GM19328 (cell line): ENCODE measurements around the gene EIF3D.
"Not testable (repeated sequence)": the region's sequence is repeated elsewhere in the genome, so short reads cannot be mapped to it uniquely, and the experiment has no call there.

Experiments used
- ATAC-seq: cut with Tn5 transposase; IDR thresholded peaks from one replicate; pipeline ENCODE4 v1.9.1; 2021; ENCODE audit warnings: mild to moderate bottlenecking, moderate library complexity; ENCODE audit not compliant: unreplicated experiment

EIF3D gene

GRCh38 chr22:36550701-36551495 lies 21.9 kb upstream of the EIF3D start:
- ATAC-seq = no peak

GRCh38 chr22:36549033-36549432 lies 20.1 kb upstream of the EIF3D start:
- ATAC-seq = no peak

DNA sequence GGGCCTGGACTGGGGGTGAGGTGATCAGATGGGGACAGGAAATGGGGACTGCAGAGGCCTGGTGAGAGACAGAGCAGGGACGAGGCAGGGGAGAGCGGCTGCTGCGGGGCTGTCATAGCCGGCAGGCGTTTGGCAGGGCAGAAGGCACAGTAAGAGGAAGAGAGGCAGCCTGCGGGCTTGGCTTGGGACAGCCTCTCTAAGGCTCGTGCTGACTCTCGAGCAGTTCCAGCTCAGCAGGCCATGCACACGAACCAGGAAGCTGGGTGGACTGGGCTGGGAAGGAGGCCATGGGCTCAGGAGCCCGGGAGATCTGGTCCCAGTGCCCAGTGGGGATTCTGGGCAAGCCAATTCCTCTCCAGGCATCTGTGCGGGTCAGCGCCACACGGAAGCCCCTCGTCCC lies 19.6 kb upstream of the EIF3D start:
- ATAC-seq = no peak

- ATAC-seq = no peak
Measured at GRCh38 chr22:36546932-36547331, 18.0 kb upstream of the EIF3D start.

GRCh38 chr22:36546092-36546804 lies 17.3 kb upstream of the EIF3D start:
- ATAC-seq = no peak

DNA sequence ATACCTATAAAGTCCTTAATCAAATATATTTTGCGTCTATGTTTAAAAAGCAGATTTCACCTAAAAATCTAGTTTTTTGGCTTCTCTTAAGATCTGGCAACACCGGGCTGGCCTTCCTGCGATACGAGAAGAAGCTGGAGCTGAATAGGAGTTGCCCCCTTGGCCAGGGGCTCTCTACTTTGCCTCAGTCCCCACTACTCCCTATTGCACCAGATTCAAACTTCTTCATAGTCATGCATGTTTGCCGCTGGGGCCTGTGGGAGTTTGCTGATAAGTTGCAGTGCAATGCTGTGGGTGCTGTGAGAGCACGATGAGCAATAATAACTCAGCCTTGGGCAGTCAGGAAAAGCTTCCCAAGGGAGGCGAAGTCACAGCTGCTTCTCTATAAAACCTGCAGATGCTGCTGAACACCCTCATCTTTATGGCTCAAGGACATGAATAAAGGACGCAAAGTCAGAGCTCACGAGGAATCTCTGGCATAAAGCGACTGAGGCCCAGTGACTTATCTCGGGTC lies 15.2 kb upstream of the EIF3D start:
- no peak for ATAC-seq

DNA sequence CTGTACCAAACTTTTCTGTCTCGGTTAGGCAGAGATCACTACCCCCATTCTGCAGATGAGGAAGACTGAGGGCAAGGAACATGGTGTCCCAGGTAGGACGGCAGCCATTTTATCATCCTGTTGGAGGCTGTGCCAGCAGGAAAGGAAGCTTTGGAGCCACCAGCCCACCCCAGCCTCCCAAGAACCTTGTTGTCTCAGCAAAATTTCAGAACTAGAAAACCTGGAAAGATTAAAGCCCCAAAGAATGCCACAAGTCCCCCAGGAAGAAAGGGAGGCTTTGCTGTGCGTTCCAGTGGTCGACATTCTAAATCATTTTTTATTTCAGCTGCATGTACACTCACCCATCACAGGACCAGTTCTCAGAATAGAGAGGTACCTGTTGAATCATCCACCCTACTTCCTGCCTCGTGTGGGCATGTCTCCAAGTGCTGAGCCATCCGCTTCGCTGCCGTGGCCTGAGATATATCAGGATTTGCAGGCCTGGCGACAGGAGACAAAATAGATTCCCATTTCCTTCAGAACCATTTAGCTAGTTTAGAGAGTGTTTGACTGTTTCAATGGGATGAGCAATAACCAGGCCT lies 13.0 kb upstream of the EIF3D start:
- ATAC-seq = no peak

- ATAC-seq = no peak
Measured at GRCh38 chr22:36540867-36541642, 12.1 kb upstream of the EIF3D start.

DNA sequence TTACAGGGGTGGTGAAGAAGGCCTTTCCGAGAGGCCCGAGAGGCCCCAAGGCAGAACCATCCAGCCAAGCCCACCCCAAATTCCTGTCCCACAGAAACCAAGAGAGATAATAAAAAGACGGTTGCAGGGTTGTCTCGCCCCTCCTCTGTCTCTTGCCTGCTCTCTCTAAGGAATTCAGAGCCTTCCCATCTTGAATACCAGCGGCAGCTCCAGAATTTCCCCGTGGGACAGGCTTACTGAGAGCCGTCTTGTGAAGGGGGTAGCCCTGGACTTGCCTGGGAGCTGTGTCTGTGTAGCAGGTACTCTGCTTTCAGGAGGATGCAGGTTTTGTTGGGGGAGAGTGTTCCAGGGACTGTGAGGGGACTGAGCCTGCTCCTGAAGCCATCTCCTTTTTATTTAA lies 9.6 kb upstream of the EIF3D start:
- ATAC-seq = no peak

DNA sequence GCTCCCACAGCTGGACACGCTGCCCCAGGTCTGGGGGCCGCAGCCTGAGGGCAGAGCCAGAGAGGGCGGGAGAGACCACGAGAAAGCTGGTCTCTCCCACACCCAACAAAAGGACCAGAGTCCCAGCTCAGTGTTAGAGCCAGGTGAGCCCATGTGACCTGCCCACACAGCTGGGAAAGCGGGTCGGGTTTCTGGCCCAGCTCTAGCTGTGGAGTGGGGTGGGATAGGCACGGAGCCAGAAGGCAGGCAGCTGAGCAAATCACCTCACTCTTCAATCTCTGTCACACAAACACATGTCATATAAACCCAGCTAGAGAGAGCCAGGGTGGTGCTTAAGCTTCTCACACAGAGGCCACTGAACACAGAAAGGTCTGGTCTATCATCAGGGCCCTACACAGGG lies 7.8 kb upstream of the EIF3D start:
- ATAC-seq = no peak

GRCh38 chr22:36533320-36533719 lies 4.4 kb upstream of the EIF3D start:
- not testable (repeated sequence) for ATAC-seq

- ATAC-seq = no peak
Measured at GRCh38 chr22:36532466-36532865, 3.5 kb upstream of the EIF3D start.

DNA sequence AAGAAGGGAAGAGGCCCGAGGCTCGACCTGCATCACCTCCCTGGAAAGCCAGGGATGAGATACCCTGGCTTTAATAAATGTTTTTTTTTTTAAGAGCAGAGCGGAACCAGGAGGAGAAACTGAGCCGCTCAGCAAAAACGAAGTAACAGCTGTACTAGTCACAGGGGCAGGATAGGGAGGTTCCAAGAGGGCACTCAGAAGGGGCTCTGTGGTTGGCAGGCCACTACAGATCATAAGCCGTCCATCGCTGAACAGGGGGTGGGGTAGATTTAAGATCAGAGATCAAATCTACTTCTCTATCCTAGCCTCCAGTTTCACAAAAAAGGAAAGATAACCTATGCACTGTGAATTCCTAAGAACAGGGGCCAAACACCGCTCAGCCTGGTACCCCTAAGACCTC lies 625 bp downstream of the EIF3D start:
- no peak for ATAC-seq

- ATAC-seq = no peak
Measured at GRCh38 chr22:36522662-36523061, 6.3 kb downstream of the EIF3D start.

DNA sequence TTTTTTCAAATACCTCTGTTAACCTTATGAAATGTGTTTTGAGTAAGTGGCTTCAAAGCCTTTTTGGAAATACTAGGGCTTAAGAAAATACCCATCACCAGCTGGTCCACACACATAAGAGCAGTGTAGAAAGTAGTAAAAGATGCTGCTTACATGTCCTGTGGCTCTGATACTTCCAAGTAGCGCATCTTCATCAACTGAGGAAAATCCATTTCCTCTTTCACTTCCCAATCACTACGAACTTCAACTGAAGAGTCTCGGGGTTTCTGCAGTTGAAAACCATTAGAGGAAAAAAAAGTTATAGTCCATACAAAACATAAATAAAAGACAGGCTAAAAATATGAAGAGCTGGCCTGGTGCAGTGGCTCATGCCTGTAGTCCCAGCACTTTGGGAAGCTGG lies 8.5 kb downstream of the EIF3D start:
- no peak for ATAC-seq

- not testable (repeated sequence) for ATAC-seq
Measured at GRCh38 chr22:36519906-36520305, 9.1 kb downstream of the EIF3D start.

DNA sequence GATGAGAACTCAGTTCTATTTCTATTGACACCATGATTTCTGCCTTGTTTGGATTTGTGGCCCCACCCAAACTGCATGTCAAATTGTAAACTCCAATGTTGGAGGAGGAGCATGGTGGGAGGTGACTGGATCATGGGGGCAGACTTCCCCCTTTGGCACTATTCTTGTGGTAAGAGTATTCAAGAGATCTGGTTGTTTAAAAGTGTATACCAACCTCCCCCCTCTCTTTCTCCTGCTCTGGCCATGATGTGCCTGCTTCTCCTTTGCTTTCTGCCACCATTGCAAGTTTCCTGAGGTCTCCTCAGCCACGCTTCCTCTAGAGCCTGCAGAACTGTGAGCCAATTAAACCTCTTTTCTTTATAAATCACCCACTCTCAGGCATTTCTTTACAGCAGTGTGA lies 14.2 kb downstream of the EIF3D start:
- ATAC-seq = no peak

DNA sequence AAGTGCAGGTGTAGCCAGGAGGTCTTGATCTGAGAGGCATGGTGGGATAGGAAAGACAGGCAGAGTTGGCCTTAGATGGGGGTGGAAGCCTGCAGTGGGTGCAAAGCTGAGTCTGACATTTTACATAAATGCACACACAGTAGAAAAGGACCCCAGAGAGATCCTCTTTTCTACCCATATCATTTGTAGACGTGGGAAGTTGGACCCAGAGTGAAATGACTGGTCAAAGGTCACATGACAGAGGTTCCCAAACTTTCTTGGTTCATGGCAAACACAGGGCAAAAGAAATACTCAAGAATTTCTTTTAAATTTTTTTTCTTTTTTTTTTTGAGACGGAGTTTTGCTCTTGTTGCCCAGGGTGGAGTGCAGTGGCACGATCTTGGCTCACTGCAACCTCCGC lies 16.0 kb downstream of the EIF3D start:
- no peak for ATAC-seq

GRCh38 chr22:36512333-36512732 lies 16.6 kb downstream of the EIF3D start:
- no peak for ATAC-seq

DNA sequence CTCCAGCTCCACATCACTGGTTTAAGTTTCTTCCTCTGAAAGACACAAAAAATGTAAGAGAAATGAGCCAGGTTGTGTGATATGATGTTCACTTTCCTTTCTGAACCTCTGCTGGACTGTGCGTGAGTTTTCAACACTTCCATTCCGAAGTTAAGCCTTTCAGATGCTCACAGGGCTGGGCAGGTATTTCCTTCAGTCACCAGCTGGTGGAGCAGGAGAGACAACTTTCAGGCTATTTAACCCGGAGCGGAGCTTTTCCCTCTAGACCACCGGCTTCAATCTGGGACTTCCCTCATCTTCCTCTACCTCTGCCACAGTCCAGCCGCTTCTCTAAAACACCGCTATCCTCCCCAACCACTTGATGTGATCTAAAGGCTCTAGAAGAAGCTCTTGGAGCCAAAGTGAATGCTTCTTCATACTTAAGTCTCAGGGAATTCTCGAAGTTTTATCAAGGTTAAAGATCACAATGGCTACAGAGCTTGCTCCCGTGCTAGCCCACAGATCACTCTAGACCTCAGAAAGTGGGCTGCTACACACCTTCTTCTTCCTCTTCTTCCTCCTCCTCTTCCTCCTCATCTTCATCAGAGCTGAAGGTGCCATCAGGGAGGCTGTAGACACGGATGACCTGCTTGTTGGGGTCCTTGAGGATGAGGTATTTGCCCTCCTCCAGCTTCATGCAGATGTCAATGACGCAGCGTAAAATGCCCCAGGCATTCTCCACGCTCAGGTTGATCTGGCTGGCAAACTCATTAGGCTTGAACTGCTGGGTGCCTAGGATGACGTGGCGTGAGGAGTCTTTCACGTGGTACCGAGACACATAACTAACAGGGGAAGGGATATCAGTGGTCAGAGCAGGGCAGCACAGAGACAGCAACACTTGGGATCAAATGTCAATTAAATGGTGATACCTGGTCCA lies 17.7 kb downstream of the EIF3D start:
- no peak for ATAC-seq
